ENCODE results near the gene GTF2H2. TPM values are rescaled to one million over a fixed set of nuclear protein-coding genes. Genes with fewer than 3 reads are reported as not detected.
"Not testable (repeated sequence)": the region's sequence is repeated elsewhere in the genome, so short reads cannot be mapped to it uniquely, and the experiment has no call there.

Gene GTF2H2
- polyA plus RNA-seq, 1 donor: 22.9 TPM

GRCh38 chr5:71013575-71013974 lies 53.9 kb downstream of the GTF2H2 start:
- DNase-seq (ENCODE audit: low read depth): no peak

- DNase-seq (ENCODE audit: low read depth): no peak
Measured at GRCh38 chr5:71011194-71011792, 56.2 kb downstream of the GTF2H2 start.

DNA sequence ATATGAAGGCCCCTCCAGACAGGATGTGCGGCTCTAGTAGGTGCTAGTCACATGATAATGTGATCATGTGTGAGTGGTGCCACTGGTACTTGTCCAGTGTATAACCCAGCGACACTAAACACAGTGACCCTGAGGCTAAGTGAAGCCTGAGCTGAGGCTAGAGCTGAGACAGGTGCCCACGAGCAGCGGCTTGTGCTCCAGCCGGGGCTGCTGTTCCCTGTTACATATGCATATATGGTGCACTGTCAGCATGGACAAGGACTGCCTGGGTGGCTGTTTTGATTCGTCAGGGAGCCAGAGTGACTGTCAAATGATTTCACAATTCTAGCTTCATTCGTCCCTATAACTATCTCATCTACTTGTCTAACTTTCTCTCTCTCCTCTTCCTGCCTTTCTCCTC lies 60.5 kb downstream of the GTF2H2 start:
- DNase-seq (ENCODE audit: low read depth): not testable (repeated sequence)

Other genes with a start within 250 kb of the GTF2H2 start
- gene SERF1A, start 167.0 kb downstream of the GTF2H2 start, polyA plus RNA-seq (ENCODE audit: insufficient read length): 1.4 TPM
- 35.8 TPM for gene SMN1, start 142.6 kb downstream of the GTF2H2 start, polyA plus RNA-seq (ENCODE audit: insufficient read length)
- 13.3 TPM for gene NAIP, start 42.3 kb downstream of the GTF2H2 start, polyA plus RNA-seq (ENCODE audit: insufficient read length)